ENCODE measurements around the gene TTC34.

DNA sequence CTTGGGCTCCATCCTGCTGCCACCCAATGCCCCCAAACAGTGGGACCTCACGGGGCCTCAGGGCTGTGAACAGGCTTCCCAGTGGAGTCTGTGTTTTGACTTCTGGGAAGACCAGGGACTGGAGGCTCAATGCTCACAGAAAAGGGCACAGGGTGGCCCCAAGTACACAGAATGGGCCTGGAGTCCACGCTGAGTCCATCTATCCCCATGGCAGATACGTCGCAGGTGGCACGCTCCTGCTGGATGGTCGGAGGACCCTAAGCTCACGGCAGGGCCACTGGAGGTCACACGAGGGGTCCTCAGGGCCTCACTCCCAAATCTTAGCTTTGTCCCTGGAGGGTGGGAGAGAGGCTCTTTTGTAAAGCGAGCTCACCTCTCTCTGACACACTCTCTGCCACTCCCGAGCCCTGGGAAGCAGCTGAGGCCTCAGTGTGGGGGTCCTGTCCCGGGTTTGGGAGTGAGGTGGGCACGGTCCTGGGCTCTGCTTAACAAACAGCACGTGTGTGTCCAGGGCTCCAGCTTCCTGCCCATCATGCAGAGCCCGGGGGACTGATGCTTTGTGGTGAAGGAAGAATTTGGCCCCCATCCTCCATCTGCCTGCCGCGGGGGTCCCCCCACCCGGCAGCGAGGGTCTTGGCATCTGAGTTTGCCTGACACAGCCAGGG is 27.2 kb upstream of the TTC34 start:
- TF ChIP-seq, protein P1, sequence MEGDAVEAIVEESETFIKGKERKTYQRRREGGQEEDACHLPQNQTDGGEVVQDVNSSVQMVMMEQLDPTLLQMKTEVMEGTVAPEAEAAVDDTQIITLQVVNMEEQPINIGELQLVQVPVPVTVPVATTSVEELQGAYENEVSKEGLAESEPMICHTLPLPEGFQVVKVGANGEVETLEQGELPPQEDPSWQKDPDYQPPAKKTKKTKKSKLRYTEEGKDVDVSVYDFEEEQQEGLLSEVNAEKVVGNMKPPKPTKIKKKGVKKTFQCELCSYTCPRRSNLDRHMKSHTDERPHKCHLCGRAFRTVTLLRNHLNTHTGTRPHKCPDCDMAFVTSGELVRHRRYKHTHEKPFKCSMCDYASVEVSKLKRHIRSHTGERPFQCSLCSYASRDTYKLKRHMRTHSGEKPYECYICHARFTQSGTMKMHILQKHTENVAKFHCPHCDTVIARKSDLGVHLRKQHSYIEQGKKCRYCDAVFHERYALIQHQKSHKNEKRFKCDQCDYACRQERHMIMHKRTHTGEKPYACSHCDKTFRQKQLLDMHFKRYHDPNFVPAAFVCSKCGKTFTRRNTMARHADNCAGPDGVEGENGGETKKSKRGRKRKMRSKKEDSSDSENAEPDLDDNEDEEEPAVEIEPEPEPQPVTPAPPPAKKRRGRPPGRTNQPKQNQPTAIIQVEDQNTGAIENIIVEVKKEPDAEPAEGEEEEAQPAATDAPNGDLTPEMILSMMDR (conservative IDR thresholded peaks at IDR 0.05 in 1 of 2, IDR thresholded peaks at IDR 0.05 in 1 of 2; ENCODE audit: extremely low read depth in 1 of 2, insufficient read depth in 1 of 2, low read depth in 1 of 2, low read length in 2 of 2) = no peak
- no peak for TF ChIP-seq EZH2 (IDR thresholded peaks at IDR 0.05; ENCODE audit: borderline replicate concordance, low read length)

Data from mammary epithelial cell (primary cell).